ENCODE measurements around the gene WEE2.
"Not testable (repeated sequence)": the region's sequence is repeated elsewhere in the genome, so short reads cannot be mapped to it uniquely, and the experiment has no call there.

The WEE2 gene

DNA sequence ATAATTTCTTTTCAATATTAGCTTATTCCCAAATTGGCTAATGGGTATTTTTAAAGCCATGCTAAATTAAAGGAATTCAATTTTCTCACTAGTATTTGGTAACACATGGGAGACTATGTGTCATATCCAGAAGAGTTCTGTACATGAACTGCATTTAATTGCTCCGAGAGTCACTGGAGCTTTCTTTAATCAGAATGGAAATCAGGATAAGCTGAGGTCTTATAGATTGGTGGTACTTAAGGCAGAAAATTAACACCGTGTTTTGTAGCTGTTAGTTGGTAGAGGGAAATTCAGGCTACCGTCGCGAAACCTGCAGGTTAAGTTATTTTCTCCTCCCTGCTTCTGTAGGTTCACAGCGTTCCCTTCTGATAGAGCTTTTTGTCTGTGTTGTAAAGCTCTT is at the start of gene WEE2:
Gene WEE2 (plus strand): TSS at position 3 of the 400 bp plus-strand sequence. CDS start 406 bp downstream, outside the sequence.
- no peak for DNase-seq (ENCODE audit: low read depth in 3 of 3)

- no peak for DNase-seq (ENCODE audit: low read depth in 3 of 3)
These were observed 48.7 kb upstream of the WEE2 start for GRCh38 chr7:141659501-141659900.

DNA sequence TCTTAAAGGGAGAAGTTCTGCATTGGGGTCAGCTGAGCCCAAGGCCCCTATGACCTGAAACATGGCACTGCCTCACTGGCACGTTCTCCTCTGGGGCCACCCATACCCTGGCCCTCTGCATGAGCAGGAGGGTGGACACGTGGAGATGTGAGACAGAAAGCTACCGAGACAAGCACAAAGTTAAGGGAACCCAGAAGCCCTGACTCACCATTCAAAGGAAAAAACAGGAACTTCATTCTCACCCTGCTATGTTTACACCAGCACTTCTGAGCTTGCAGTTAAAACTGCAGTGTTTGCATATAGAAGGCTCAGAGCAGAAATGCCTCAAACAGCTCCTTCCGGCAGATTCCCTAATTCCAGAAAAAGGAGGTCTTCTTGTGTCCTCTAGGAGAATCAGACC is 47.9 kb upstream of the WEE2 start:
- no peak for DNase-seq (ENCODE audit: low read depth in 3 of 3)

DNA sequence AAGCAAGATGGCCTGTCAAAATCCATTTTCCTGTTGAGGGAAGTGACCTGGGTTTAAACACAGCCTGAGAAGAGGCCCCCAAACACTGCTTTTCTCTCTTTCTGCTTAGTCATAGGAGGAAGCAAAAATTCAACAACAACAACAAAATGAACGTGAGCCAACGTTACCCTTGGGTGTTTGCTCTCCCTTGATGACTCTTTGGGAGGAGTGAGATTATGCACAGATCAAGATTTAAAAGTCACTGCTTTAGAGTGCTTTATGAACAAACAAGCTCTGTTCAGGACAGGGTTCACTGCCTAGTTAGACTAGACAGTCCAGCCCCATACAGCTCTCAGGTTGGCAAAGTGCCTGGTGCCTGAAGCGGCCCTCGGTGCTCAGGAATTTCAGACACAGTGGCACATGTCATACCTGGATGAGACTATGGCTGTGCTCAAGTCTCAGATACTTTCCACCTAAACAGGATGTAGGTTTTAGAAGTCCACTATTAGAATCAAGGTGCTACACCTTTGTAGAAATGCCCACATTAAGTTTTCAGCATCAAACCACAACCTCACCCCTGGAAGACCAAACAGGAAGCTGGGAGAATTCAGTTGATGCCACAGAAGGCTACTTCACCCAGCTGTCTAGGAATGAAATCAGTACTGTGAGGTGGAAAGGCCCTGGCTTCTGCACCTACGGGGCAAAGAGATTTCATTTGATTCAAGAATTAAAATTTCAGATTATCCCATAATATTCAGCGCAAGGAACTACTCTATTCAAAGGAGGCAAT is 44.9 kb upstream of the WEE2 start:
- no peak for DNase-seq (ENCODE audit: low read depth in 3 of 3)

- DNase-seq (ENCODE audit: low read depth in 3 of 3) = no peak
These were observed 43.7 kb upstream of the WEE2 start for GRCh38 chr7:141664450-141664849.

GRCh38 chr7:141665208-141666035 is 42.7 kb upstream of the WEE2 start:
- no peak for DNase-seq (ENCODE audit: low read depth in 3 of 3)

GRCh38 chr7:141666071-141666470 is 42.1 kb upstream of the WEE2 start:
- DNase-seq (ENCODE audit: low read depth in 3 of 3) = no peak

DNA sequence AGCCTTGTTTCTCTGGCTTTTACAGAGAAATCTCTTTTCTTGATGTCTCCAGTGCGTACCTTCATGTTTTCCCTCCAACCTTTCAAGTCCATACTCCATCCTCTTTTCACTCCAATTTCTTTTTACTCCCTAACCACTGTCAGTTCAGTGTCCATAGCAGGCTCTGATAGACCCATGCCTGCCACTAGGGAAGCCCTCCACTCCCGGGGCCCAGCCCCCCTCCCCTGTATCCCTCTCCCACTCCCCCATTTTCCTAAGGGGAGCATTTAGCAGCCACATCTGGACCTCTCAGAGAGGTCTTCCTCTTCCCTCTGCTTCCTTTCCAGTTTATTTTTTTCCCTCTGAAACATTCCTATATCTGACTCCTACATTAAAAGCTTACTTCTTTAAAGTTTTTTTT is 39.3 kb upstream of the WEE2 start:
- no peak for DNase-seq (ENCODE audit: low read depth in 3 of 3)

DNA sequence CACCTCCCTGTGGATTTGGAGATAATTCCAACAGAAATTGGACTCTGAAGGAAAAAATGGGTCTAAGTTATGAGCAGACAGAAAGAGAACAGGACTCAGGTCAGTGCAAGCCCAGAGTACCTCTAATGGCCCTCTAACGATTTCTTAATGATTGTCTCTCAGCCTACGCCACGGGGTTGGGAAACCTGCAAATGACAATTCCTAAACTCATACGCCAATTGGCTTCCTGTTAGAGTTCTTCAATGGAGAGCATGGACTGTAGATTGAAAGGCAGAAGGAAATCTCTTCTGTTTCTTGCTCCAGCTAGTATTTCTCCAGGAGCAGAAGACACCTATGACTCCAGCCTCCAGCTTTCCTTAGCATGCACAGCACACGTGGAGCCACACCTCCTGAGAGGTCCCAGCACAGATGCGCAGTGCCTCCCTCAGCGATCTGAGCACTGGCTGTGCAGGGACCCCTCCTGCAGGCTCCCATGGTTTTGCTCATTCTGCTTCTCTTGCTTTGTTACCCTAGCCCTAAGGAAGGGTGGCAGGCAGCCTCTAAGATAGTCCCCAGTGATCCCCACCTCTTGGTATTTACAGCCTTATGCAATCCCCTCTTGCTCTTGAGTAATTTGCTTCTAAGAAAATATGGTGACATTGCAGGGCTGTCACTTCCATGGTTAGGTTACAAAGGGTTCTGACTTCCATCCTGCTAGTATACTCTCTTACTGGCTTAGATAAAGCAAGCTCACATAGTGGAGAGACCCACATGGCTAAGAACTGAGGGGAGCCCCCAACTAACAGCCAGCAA is 36.3 kb upstream of the WEE2 start:
- no peak for DNase-seq (ENCODE audit: low read depth in 3 of 3)

- DNase-seq (ENCODE audit: low read depth in 3 of 3) = no peak
These were observed 34.8 kb upstream of the WEE2 start for GRCh38 chr7:141673346-141673745.

DNA sequence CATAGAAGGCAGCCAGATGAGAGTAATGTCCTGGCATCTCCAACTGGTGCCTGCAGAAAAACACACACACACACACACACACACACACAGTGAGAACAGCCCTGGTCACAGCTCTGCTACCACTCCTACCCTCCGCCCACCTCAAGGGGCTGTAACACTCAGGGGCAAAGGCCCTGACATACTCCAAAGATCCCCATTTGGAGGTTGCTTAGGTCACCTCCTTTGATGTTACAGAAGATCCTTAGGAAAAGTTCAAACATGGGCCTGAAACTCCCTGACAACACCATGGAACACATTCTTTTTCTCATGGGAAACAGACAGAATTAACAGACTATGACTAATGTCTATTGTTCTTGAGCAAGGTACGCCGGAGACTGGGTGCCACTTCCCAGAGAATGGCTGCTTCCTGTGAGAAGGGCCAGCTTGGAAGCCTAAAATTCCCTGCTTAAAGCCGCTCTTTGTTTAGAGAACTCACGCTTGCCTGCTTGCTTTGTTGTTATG is 33.9 kb upstream of the WEE2 start:
- DNase-seq (ENCODE audit: low read depth in 3 of 3) = no peak

DNA sequence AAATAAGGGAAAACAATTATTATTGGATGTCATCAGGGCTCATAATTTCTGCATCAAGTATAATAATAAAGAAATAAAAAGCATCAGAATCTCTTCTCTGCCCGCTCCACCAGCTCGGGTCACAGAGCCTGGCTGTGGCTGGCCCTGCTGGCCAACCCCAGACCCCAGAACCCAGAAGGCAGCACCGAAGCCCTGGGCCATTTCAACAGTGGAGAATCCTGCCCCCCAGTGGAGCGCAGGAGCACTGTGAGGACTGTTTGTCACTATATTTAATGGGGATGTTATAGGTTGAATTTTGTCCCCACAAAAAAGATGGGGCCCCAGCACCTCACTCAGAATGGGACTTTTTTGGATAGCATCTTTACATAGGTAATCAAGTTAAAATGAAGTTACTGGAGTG is 33.5 kb upstream of the WEE2 start:
- DNase-seq (ENCODE audit: low read depth in 3 of 3) = no peak

- DNase-seq (ENCODE audit: low read depth in 3 of 3) = no peak
These were observed 32.5 kb upstream of the WEE2 start for GRCh38 chr7:141675436-141676215.

GRCh38 chr7:141676618-141677017 is 31.5 kb upstream of the WEE2 start:
- no peak for DNase-seq (ENCODE audit: low read depth in 3 of 3)

- no peak for DNase-seq (ENCODE audit: low read depth in 3 of 3)
These were observed 29.1 kb upstream of the WEE2 start for GRCh38 chr7:141679014-141679413.

GRCh38 chr7:141685285-141686023 is 22.7 kb upstream of the WEE2 start:
- no peak for DNase-seq (ENCODE audit: low read depth in 3 of 3)

- DNase-seq (ENCODE audit: low read depth in 3 of 3) = no peak
These were observed 22.1 kb upstream of the WEE2 start for GRCh38 chr7:141686074-141686473.

DNA sequence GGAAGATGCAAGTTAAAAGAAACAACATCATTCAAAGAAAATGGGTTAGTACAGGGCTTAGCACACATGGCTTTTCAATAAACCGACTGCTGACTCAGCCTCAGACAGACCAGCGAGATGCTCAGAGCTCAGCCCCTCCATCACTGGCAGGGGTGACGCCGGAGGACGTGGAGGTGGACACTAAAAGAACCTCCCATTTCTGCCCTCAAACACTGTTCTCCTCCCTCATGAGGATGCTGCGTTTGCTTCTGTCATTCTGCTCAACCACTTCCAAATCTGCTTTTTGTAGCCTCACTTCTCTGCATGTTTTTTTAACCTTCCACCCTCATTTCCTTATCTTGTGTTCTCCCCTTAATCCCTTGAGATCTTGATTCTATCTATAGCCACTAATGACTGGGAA is 21.5 kb upstream of the WEE2 start:
- no peak for DNase-seq (ENCODE audit: low read depth in 3 of 3)

GRCh38 chr7:141688043-141688442 is 20.1 kb upstream of the WEE2 start:
- DNase-seq (ENCODE audit: low read depth in 3 of 3) = no peak

- DNase-seq (ENCODE audit: low read depth in 3 of 3) = not testable (repeated sequence)
These were observed 18.9 kb upstream of the WEE2 start for GRCh38 chr7:141689072-141689825.

All from stimulated activated CD4-positive, alpha-beta T cell treated with anti-CD3 and anti-CD28 coated beads, TNF-alpha, amount 100 ng/mL, for 4 hours (primary cell).